ENCODE data around the gene CDK2AP2.
"Not testable (repeated sequence)": the region's sequence is repeated elsewhere in the genome, so short reads cannot be mapped to it uniquely, and the experiment has no call there.

CDK2AP2 gene

GRCh38 chr11:67489885-67490726 lies 17.9 kb downstream of the CDK2AP2 start:
- DNase-seq (ENCODE audit: low read depth): no peak

GRCh38 chr11:67489203-67489884 lies 18.6 kb downstream of the CDK2AP2 start:
- no peak for DNase-seq (ENCODE audit: low read depth)

- DNase-seq (ENCODE audit: low read depth): no peak
Measured at GRCh38 chr11:67486481-67487195, 21.3 kb downstream of the CDK2AP2 start.

GRCh38 chr11:67485873-67486361 lies 22.0 kb downstream of the CDK2AP2 start:
- not testable (repeated sequence) for DNase-seq (ENCODE audit: low read depth)

- peak; percentile 43 for DNase-seq (ENCODE audit: low read depth)
Measured at GRCh38 chr11:67484847-67485311, 23.1 kb downstream of the CDK2AP2 start.

- peak; percentile 23 for DNase-seq (ENCODE audit: low read depth)
Measured at GRCh38 chr11:67483831-67484665, 23.9 kb downstream of the CDK2AP2 start.

- DNase-seq (ENCODE audit: low read depth): peak; percentile 95
Measured at GRCh38 chr11:67482827-67483798, 24.8 kb downstream of the CDK2AP2 start, which contains the start of gene AIP. Gene AIP, plus strand, starts transcription at chr11:67483026. Its CDS starts 133 bp downstream, at chr11:67483159.

GRCh38 chr11:67482275-67482826 lies 25.6 kb downstream of the CDK2AP2 start:
- no peak for DNase-seq (ENCODE audit: low read depth)

- not testable (repeated sequence) for DNase-seq (ENCODE audit: low read depth)
Measured at GRCh38 chr11:67477344-67478050, 30.5 kb downstream of the CDK2AP2 start.

- not testable (repeated sequence) for DNase-seq (ENCODE audit: low read depth)
Measured at GRCh38 chr11:67476692-67477091, 31.3 kb downstream of the CDK2AP2 start.

- no peak for DNase-seq (ENCODE audit: low read depth)
Measured at GRCh38 chr11:67472882-67473281, 35.1 kb downstream of the CDK2AP2 start.

- no peak for DNase-seq (ENCODE audit: low read depth)
Measured at GRCh38 chr11:67470337-67471002, 37.5 kb downstream of the CDK2AP2 start.

- no peak for DNase-seq (ENCODE audit: low read depth)
Measured at GRCh38 chr11:67469508-67469811, 38.5 kb downstream of the CDK2AP2 start.

GRCh38 chr11:67468759-67469507 lies 39.0 kb downstream of the CDK2AP2 start, which contains the start of gene TMEM134:
Gene TMEM134, minus strand, starts transcription at chr11:67469251. Its CDS starts 59 bp downstream, at chr11:67469192.
- DNase-seq (ENCODE audit: low read depth): peak; percentile 90

GRCh38 chr11:67468456-67468758 lies 39.6 kb downstream of the CDK2AP2 start:
- no peak for DNase-seq (ENCODE audit: low read depth)

- DNase-seq (ENCODE audit: low read depth): no peak
Measured at GRCh38 chr11:67468056-67468455, 39.9 kb downstream of the CDK2AP2 start.

GRCh38 chr11:67466962-67467771 lies 40.8 kb downstream of the CDK2AP2 start:
- no peak for DNase-seq (ENCODE audit: low read depth)
